Right ventricle myocardium superior (tissue), 1 donor: Measurements from ENCODE around the gene GALNT10. TPM values are rescaled to one million over a fixed set of nuclear protein-coding genes. Genes with fewer than 3 reads are reported as not detected.

ENCODE experiments used
- ATAC-seq: fragments of 200-7000 bp; cut with Tn5 transposase; one replicate; pipeline ENCODE4 v1.9.1; 2020; ENCODE audit warnings: mild to moderate bottlenecking; ENCODE audit not compliant: poor library complexity
- DNase-seq: peaks from one replicate; pipeline ENCODE4 v3.0.0-alpha.2; 2020
- intact Hi-C: fragments of 100-400 bp; cut with DNase I; formaldehyde crosslinking; loops from one replicate; pipeline ENCODE4 v1.11.2; 2022
- total RNA-seq: library from RNA; stranded (reverse); fragmentation: NEBNext Ultra II Directional; extraction: Animal tissue kit (Norgen Biotek cat#: 25700); gene quantifications from one replicate; pipeline ENCODE4 v1.2.1, GENCODE V29; 2021
- donor health status: DM: no; HTN: yes; CAD: no; lungs with severe emphysema.

The GALNT10 gene
- total RNA-seq, 1 donor from 2014 or later = 12.3 TPM

DNA sequence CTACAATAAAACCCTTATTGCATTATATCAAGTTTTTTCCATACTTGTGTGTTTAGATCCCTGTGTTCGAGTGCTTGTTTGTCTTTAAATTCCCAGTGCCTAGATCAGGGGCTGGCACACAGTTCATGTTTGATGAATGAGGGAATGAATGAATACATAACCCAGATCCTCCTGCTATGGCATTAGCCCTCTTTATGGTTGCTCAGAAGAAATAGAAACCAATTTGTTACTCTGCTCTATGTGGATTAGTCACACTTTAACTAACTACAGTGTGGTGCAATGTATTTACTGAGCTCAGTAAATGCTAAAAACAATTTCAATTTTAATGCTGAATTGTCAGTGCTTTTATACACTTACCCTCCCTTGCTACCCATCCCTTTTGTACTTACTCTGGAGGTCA is 16.4 kb upstream of the GALNT10 start:
- DNase-seq (no peak), ATAC-seq (no peak)
- intact Hi-C loops = loop anchor here (10.0 kb wide), 1 partner anchor 199 kb away; no protein-coding TSS in a partner anchor

DNA sequence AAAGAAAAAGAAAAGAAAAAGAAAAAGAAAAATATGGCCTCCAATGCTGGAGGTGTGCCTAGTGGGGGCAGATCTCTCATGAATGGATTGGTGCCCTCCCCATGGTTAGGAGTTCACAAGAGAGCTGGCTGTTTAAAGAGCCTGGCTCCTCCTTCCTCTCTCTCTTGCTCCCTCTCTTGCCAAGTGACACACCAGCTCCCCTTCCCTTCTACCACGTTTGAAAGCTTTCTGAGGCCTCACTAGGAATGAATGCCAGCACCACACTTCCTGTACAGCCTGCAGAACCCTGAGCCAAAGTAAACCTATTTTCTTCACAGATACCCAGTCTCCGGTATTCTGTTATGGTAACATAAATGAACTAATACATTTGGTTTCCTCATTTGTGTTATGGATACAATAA is 14.4 kb upstream of the GALNT10 start:
- no peak for ATAC-seq
- intact Hi-C loops = loop anchor here (5.0 to 10.0 kb wide), 2 partner anchors 104 to 201 kb away; no protein-coding TSS in a partner anchor

DNA sequence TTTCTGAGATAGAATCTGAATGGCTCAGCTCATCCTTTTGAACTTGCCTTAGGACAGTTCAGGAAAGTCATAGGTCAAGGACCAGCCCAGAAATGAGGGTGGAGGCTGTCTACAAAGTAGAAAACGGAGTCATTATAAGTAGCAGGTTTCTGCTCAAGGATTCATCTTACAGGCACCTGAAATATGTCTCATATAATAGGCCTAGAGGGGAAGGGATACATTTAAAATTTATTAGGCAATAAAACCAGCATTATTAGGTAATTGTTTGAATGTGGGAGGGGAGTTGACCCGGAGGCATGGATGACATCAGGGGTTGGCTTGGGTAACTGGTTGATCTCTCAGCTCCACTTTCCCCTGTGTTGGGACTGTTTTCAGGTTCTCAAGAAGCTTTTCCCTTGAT is 11.9 kb upstream of the GALNT10 start:
- DNase-seq = no peak
- intact Hi-C loops = loop anchor here (5.0 to 10.0 kb wide), 2 partner anchors 106 to 204 kb away; no protein-coding TSS in a partner anchor
- ATAC-seq = peak; percentile 53

More for the DNA sequence above, 14.4 kb upstream of the GALNT10 start:
- DNase-seq = no peak

DNA sequence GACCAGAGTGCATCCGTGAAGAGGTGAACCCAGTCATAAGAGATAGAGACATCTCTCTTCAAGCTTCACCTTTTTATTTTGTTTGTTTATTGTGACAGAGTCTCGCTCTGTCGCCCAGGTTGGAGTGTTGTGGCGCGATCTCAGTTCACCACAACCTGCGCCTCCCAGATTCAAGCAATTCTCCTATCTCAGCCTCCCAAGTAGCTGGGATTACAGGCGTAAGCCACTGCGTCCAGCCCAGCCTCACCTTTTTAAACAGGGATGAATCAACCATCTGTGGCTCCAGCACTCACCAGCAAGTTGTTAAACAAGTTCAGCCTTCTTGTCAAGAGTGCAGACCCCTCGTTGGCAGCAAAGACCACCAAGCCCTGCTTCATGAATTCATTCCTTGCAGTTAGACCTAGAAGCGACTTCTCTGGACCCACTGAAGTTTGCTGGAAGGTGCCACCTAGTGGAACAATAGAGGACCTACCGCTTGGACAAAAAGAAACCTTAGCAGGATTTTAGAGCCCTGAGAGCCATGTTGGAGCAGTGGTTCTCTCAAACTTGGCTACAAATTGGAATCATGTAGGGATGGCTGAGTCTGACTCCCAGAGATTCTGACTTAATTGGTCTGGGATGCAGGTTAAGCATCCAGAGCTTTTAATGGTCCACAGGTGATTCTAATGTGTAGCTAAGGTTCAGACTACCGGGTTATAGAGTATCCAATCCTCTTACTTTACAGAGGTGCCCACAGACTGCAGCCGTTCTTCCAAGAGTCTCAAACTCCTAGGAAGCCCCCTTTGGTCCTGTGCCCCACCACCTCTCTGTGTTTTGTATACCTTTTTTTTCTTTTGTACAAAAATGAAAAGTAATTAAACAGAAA is 10.5 kb upstream of the GALNT10 start:
- intact Hi-C loops = loop anchor here (5.0 to 10.0 kb wide), 3 partner anchors 108 to 225 kb away; no protein-coding TSS in a partner anchor
- ATAC-seq (peak; percentile 92), DNase-seq (no peak)

DNA sequence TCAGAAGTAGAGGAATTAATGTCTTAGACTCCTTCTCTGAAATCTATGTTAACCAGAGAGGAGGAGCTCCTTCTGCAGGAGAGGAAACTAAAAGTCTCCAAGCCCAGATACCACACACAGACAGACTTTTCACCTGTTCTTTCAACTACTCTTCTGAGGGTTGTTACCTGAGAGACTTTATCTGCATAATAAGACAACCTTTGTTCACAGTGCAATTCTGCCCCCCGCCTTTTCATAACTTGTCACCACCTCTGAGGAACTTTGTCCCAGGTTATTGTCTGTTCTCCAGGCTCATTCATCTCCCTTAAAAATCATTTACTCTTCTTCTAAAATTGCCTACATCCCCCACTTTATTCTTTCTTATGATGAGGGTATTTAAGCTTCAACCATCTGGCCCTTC is 9.4 kb upstream of the GALNT10 start:
- DNase-seq (no peak), ATAC-seq (no peak)
- intact Hi-C loops = loop anchor here (10.0 kb wide), 1 partner anchor 224 kb away; no protein-coding TSS in a partner anchor

DNA sequence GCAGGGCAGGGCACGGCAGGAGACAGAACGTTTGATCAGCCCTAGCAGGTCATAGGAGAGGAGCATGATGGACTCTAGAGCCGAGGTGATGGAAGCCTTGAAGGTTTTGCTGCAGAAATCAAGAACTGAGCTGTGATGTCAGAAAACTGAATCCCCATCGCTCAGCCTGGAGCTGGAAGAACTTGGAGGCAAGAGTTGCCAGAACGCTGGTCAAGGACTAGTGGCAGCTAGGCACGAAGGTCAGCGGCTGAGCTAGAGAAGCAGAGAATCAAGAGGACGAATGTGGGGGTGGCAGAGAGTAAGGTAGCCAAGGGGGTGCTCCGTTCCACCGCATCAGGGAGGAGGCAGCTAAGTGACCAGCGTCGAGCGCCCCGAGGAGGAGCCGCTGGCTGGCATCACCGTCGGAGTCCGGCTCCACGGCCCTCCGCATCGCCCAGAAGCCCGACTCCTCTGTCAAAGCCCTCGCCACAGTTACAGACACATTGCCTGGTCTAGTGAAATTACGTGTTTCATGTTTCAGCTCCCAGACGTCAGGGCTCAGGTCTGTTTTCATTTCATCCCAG is 1.2 kb upstream of the GALNT10 start:
- intact Hi-C loops = loop anchor here (10.0 kb wide), 1 partner anchor 215 kb away; no protein-coding TSS in a partner anchor
- peak; percentile 51 for DNase-seq
- ATAC-seq = peak; percentile 40

DNA sequence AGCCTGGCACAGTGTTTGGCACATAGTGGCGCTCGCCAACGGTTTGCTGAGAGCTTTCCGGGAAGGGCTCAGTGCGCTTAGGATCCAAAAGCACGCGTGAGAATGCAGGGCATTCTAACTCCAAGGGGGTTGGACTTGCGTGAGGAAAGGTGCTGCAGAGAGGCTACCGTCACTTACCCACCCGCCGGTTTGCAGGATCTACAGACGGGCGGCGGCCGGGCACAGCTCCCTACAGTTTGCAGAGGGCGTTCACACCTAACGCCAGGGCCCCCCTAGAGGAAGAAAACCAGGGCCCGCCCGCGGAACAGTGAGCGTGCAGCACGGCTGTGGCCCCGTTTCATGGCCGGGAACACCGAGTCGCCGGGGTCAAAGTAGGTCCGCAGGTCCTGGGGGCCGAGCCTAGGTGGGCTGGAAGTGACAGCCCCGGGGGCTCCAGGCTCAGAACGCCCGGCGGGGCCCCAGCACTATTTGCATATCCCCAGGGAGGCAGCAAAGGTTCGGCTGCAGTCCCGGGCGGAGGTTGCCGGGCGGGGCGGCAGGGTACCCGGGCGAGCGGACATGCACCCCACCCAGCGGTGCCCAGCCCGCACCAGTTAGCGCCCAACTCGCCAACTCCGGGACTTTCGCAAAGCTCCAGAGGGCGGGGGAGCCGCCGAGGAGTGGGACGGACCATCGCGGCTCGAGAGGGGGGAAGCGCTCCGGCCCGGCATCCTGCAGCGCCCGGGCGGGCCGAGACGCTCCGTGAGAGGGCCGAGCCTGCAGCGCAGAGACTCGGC is 526 bp upstream of the GALNT10 start:
- intact Hi-C loops = loop anchor here (10.0 kb wide), 1 partner anchor 215 kb away; no protein-coding TSS in a partner anchor
- peak; percentile 92 for DNase-seq
- ATAC-seq = peak; percentile 93

DNA sequence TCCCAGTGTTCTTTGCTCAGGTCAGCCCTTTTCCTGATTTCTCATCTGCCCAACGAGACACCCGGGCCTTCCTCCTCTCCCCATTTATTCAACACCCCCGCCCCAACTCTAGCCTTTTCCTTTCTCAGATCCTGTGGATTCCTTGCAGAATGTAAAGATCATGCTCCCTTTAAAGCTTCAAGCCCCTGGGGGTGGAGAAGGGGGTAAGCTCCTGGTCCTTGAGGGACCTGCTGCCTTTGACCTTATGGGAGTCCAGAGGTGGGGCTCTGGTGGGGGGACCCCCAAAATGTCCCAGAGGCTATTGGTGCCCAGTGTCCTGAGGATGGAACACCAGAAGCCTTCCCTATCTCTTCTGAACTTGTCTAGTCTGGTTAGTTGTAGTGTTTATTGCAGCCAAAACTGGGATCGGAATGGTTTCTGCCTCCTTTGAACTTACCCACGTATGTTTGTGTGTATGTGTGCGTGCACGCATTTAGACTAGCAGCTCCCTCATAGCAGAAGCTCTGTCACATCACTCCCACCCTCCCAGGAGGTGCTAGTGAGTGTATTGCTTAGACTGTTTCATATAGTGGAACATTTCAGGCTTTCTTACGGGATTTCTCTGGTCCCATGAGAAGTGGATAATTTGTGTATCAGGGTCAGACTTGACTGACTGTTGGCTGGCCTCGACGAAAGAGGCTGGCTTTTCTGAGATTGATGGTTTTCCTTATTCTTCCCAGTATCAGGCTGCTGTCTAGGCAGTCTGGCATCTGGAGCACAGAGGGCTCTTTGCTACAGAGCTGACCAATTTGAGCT is 1.1 kb downstream of the GALNT10 start:
- DNase-seq (no peak), ATAC-seq (no peak)
- intact Hi-C loops = no loop called here

DNA sequence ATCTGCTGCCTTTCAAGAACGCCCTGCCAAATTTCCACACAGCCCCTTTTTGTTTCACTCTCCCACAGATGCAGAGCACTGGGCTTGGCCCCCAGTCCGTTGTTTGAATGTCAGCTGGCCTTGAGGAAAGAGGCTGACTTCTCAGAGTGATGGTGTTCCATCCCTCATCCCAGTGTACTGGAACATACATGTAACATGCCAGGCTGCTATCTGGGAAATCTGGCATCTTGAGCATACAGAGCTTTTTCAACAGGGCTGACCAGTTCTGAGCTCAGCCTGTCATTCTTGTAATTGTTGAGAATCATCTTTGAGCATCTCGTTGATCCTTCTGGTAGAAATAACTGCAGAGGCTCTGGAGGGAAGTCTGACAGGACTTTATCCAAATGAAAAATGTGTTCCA is 2.8 kb downstream of the GALNT10 start:
- DNase-seq (no peak), ATAC-seq (no peak)
- intact Hi-C loops = no loop called here

DNA sequence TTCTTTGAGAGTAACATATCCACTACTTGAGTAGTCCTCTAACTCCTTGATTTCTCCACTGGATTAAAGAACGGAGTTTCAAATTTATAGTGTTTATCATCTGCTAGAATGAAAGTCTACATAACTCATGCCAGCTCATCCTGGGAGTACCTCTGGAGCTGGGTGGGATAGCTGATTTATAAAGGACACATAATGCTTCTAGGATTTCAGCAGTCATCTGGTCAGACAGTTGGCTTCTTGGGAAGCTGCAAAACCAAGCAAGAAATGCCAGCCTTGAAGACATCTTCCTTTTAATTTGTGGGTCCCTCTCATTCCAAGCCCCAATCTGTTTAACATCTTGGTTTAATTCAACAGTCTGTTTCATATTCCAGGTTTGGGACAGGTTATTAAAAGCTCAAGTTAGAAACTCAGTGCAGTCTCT is 3.2 kb downstream of the GALNT10 start:
- intact Hi-C loops = no loop called here
- no peak for DNase-seq
- no peak for ATAC-seq

DNA sequence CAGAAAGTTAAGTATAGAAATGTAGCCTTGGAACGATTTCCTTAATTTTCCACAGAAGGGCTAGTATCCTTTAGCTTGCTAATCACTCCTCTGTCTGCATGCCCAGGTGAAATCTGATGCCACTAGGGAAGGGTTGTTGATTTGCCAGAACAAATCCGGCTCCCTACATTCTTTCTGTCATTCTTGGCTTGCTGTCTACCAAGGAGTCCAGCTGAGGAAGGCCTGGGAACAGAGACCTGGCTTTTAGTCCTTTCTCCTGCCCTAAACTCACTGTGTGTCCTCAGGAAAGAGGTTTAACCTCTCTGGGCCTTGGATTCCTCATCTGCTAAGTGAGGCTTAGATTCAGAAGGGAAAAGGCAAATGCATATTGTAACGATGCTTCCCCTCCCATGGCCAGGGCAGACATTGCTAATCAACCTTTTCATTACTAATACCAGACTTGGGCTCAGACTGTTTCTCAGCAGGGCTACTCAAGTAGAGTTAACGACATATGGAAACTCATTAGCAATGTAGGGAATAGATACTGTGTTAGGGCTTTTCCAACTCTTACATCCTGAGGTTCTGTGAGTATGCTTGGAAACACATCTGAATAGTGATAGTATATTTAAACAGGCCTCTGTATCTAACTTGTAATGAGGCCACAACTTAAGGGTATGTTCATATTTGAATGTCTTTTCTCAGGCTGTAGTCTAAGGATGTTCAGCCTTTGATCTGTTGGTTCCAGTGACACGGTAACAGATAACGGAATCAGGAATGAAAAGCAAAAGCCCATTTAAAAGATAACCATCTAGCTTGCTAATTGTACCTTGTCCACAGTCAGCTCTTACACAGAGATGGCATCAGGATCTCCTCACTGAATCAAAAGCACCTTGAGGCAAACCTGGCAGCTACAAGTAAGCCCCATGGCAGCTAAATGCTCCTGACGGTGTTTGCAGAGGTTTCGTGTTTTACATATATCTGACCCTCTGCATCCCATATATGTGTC is 4.1 kb downstream of the GALNT10 start:
- intact Hi-C loops = no loop called here
- DNase-seq (no peak), ATAC-seq (no peak)

DNA sequence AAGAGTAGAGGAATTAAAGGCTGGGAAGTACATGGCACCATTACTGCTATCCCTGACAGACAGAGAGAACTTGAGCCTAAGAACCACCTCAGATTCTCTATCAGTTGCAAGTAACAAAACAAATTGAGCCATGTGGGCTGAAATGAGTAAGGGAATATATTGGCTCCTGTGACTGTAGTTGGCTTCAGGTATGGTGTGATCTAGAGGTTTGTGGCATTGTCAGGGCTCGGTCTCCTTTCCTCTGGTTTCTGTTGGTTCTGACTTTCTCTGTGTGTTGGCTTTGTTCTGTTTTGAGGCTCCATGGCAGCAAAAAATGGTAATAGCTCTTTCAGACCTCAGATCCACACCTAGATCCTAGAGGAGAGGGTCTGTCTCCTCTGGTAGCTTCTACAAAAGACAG is 5.7 kb downstream of the GALNT10 start:
- ATAC-seq (no peak), DNase-seq (no peak)
- intact Hi-C loops = no loop called here

DNA sequence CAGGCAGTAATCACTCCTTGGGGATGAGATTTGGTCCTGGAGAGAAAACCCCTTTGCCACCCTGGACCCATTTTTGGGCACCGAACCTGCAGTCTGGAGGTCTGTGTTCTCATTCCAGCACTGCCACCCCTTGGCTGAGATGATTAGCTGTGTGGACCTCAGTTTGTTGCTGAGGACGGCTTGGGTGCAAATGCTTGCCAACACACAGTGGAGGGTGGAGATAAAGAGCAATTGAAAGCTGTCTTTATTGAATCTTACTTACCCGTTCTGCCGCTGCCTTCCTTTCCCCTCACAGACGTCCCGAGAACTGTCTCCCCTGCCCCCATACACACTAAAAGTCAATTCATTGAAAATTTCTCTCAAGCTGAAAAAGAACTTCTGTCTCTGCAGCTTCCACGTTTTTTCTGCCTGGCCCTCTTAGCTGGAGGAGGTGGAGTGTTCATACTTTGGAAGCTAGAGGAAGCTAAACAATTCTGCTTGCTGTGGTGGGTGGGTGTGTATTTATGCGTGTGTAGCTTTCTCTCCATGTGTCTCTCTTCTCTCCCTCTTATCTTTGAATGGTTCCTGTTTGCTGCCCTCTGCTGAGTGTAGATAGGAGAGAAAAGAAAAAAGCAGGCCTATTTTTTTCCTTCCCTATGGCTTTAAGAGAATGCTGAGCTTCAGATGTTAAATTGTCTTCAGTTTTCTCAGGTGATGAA is 6.6 kb downstream of the GALNT10 start:
- DNase-seq = no peak
- intact Hi-C loops = no loop called here
- ATAC-seq = peak; percentile 56

DNA sequence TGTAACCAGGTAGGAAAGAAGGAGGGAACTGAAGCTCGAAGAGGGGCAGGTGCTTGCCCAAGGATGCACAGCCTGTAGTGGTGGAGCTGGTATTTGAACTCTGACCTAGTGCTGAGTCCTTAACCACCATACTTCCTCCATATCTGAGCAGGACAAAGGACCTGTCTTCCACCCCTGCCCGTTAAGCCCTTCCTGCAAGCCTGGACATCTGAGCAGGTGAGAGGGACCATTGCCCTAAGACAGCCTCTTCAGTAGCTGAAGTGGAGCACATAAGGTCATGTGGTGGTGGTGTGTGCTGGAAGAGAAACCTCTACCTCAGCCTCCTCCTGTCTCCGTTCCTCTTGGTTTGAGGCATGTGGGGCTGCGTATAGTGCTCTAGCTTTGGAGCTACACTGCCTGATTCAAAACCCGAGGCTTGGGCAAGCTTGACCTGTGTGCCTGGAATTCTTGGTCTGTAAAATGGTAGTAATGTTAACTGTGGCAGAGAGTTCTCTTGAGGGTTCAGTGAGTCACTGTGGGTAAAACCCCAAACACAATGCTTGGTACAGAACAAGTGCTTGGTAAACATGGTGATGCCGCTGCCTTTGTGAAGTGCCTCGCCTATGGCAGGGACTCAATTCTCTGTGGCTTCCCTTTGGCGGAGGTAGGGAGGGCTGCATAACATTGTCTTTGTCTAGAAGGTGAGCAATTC is 7.4 kb downstream of the GALNT10 start:
- no peak for ATAC-seq

DNA sequence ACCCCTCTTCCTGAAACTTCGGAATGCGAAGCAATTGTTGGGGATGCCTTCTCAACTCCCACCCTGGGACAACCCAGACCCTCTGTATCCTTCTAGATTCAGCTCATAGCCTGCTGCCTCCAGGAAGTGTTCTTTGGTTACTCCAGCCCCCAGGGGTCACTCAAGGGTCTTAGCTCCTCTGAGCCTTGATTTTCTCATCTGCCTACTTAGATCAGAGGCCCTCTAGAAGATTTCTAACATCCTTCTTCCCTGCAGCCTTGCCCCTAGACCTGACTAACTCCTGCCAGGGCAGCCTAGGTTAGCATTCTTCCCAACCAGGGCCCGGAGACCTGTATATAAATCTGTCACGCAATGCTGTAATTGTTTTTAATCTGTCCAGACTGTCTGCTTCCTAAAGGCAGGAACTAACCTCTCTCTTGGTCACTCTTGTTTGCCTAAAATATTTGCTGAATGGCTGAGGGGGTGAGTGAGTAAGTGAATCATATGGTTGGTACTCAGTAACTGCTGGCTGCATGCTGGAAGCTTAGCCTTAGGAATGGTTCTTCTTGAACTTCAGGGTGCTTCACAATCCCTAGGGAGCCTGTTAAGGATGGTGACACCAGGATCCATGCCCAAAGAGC is 8.2 kb downstream of the GALNT10 start:
- ATAC-seq (no peak), DNase-seq (no peak)
- intact Hi-C loops = no loop called here

More for the DNA sequence above, 7.4 kb downstream of the GALNT10 start:
- no peak for DNase-seq
- intact Hi-C loops = no loop called here

DNA sequence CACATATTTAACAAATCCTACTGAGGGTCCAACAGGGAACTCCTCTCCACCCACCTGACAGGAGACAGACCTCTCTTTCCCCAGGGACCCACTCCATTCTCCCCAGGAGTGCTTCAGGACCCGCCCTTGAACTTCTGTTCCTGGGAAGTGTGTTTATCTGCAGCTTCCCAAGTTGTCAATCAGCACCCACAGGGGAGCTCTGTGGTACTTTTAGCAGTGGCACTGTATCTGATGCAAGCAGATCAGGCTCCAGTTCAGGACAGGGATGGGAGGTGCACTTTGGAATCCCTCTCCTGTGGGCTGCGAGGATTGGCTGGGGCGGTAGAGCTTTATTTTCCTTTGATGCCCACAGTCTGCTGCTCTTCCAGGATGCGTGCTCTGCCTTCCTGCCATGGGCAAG is 8.7 kb downstream of the GALNT10 start:
- intact Hi-C loops = no loop called here
- DNase-seq (no peak), ATAC-seq (no peak)
